HG03045 (cell line): ENCODE data around the gene ASB1.

Source experiments
- ATAC-seq: cut with Tn5 transposase; IDR thresholded peaks from one replicate; pipeline ENCODE4 v1.9.1; 2021; ENCODE audit warnings: mild to moderate bottlenecking, moderate library complexity; ENCODE audit not compliant: unreplicated experiment

Gene ASB1

DNA sequence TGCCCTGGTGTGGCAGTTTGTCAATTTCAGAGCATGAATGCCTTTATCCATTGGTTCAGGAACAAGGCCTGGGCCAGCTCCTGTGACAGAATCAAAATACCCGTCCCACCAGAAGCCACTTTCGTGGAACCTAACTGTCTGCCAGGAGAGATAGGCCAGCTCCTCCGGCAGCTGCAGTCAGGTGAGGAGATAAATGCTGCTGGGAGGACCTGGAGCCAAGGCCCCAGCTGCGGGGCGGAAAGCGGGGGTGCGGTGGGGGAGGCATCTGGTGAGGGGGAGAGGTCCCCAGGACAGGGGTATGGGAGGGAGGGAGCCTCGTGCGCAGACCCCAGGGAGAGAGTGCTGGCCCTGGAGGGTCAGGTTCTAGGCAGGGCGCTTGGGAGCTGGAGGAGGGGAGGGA lies 4.4 kb upstream of the ASB1 start:
- no peak for ATAC-seq

DNA sequence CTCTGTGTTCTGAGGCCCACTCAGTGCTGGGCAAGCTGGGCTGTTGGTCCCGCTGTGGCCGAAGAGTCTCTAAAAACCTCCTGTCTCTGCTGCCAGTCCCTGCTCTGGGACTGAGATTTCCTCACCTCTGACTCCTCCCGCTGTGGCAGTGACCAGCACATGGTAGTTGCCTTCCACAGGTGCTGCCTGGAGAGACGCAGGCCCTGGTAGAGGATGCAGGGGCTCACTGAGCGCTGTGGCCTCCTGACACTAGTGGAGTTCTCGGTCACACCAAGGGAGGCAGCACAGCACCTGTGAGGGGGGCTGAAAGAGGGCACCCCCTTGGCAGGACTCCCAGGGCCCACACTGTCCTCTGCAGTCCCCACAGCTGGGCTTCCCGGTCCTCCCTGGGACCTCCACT lies 3.8 kb upstream of the ASB1 start:
- no peak for ATAC-seq

DNA sequence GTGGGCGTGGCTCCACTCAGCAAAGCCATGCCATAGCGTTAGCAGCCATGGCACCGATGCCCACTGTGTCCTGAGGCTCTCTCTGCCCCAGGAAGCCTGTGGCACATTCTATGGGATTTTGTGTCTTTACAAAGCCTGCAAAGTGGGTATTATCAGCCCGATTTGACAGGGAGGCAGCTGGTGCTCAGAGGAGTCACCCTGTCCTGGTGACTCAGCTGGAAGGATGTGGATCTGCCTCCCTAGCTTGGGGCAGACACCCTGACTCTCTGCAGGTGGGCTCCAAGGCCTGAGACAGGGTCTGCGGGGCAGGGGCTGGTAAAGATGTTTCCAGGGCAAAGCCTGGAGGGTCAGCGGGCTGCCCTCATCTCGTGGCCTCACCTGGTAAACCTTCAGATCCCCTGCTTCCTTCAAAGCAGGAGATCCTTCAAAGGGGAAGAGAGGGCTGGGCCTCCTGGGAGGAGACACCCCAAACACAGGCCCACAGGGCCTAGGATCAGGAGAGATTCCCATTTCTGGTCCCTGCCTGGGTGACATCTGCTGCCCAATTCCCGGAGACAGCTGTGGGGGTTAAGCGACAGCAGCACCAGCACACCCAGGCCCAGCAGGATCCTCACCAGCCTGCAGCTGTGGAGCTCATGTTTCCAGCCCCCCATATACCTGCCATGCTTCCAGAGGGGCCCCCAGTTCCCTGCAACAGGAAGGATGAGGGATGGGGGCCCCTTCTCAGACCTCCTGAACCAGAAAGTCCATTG lies 3.0 kb upstream of the ASB1 start:
- ATAC-seq: no peak

DNA sequence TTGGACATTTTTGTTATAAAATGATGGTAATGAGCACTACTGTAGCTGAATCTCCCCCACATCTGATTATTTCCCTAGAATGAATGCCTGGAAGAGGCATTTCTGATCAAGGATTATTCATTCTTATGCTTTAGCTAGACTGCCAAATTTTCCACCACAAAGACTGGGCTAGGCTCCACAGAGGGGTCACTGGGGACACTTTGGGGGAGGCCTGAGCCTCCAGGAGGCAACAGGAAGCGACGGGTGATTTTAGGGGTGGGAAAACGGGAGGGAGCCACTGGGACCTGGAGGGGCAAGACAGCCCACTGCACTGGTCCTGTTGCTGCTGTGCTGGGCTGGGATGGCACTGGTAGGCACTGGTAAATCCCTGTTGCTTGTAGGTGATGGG lies 2.4 kb upstream of the ASB1 start:
- no peak for ATAC-seq

DNA sequence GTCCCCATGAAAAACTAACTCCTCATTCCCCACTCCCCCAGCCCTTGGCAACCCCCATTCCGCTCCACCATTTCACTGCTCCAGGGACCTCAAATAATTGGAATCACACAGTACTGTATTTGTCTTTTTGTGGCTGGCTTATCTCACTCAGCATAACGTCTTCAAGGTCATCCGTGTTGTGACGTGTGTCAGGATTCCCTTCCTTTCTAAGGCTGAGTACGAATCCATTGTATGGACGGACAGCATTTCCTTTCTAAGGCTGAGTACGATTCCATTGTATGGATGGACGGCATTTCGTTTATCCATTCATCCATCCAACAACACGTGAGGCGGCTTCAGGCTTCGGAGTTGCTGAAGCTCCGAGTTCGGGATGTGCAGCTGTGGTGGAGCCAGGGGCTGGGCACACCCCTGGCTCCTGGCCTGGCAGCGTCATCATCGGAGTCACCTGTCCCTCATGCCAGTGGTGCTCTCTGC lies 1.2 kb upstream of the ASB1 start:
- no peak for ATAC-seq

DNA sequence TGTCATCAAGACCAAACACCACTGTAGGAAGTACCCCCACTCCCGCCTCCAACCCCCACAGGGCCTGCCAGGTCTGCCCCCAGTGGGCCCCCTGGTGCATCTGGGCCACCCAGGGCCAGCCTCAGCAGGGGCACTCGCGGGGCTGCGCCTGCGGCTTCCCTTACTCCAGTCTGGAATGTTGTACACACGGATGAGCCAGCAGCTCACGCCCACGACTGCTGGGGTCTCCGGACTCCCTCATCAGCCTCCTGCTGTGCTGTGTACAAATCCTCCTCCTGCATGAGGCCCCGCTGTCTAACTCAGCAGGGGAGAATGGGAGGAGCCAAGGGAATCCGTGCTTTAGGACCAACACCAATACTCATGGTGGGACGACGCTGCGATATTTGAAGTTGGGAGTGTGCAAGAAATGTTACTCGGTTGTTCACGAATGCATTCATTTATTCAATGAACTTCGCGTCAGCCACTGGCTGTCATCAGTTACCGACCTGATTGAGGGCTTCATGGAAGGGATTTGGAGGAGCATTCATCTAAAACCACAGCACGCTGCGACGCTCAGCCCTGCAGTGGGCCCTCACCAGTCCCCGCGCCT lies 654 bp upstream of the ASB1 start:
- ATAC-seq: peak; percentile 13

DNA sequence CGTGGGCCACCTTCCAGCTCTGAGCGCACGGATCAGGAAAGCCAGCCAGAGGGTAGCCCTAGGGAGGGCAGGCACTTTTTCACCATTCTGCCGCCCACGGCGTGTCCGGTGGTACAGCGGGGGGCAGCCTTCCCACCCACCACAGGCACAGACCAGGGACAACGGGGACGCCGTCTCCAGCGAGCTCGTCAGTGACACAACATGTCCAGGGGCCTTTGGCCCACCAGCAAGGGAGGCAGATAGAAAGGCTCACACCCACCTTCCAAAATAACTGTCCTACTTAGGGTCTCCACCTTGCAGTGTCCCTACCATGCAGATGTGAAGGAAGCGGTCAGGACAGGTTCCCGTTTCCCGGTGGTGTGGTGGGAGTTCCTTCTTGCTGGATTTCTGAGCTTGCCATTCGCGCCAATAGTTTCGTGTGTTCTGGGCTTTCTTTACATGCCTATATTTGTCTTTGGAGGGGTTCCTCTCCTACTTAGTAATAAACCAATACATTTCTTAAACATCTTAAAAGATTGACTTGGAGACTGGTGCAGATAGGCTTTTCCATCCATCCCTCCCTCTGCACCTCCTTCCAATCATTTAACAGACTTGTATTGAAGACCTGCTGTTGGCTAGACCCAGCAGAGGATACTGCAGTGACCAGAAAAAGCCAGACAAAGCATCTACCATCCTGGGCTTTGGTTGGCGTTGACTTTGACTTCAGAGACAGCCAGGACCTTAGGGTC lies 872 bp downstream of the ASB1 start:
- ATAC-seq: no peak

DNA sequence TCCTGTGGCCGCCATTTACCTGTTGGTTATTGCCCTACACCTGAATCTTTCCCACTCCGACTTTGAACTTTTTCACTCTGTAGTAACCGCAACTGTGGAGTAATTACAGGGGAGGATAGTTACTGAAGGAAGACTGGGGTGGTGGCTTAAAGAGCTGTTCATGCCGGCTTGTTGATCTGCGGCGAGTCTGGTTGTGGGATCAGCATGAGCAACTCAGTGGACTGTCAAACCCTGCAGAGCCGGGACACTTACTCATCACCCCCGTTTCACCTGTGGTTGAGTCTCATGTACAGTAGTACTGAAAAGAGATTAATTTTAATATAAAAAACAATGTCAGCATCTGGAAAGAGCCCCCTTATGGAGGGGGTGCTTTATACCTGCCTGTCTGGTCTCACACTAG lies 2.1 kb downstream of the ASB1 start:
- ATAC-seq: no peak

DNA sequence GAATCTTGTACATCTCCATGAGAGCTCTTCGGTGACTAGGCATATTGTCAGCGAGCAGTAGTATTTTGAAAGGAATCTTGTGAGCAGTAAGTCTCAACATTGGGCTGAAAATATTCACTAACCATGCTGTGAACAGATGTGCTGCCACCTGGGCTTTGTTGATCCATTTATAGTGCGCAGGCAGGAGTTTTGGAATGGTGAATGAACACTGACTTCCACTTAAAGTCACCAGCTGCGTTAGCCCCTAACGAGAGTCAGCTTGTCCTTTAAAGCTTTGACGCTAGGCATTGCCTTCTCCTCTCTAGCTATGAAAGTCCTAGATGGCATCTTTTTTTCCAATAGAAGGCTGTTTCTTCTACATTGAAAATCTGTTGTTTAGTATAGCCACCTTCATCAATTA lies 4.1 kb downstream of the ASB1 start:
- ATAC-seq: no peak

DNA sequence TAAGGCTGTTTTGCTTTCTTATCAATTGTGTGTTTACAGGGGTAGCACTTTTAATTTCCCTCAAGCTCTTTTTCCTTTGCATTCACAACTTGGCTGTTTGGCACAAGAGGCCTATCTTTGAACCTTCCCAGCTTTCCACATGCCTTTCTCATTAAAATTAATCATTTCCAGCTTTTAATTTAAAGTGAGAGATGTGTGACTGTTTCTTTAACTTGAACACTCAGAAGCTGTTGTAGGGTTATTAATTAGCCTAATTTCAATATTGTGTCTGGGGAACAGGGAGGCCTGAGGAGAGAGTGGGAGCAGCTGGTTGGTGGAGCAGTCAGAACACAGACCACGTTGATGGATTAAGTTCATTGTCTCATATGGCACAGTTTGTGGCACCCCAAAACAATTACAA lies 4.7 kb downstream of the ASB1 start:
- no peak for ATAC-seq

DNA sequence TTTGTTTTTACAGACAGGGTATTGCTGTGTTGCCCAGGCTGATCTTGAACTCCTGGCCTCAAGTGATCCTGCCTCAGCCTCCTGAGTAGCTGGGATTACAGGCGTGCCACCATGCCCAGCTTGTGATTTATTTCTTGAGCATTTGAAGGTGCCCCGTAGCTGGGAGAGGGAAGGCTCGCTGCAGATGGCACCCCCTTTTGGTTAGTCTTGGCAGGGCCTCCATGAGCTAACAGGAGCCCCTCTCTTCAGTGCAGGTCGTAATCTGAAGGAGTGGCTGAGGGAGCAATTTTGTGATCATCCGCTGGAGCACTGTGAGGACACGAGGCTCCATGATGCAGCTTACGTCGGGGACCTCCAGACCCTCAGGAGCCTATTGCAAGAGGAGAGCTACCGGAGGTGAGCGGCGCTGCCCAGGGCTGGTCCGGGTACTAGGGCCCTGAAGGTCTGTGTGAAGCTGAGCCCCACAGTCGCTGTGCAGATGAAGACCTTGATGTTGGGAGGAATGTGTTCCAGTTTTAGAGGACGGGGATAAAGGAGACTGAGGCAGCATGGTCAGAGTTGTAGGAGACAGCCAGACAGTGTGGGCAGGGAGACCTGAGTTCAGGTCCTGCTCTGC lies 6.7 kb downstream of the ASB1 start:
- no peak for ATAC-seq

DNA sequence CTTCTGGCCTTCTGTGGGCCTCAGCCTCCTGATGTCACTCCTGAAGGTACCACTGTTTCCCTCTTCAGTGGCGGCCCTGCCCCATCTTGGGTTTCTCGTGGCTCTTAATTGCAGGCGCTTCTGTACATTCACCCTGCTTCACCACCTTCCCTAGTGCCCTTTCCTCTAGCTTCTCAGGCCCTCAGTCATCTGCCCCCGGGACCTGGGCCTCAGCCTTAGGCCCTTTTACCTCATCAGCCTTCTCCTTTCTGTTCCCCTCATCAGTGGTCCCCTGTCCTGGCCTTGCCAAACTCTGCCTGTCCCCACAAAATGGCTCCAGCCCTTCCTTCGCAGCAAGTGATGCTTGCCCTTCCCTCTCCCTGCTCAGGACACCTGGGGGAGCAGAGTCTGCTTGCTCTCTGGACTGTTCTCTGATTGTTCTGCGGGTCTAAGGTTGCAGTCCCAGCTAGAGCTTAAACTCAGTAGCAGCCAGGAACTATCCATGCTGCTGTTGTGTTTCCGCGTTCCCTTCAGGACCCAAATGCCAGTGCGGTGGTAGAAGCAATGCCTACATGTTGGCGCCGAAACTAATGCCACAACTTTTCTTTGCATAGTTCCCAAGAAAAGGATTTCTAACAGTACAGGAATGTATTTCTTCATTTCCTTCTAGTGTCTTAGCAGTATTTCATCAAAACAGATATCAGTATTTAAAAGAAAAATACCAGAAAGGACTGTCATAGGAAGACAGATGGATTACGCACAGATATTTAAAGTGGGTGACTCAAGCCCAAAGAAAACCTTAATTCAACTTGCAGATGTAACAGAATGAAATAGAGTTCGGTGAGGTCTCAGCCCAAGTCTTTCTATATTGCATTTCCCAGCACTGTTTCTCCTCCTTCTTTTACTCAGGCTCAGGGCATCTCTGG lies 7.5 kb downstream of the ASB1 start:
- ATAC-seq: no peak

DNA sequence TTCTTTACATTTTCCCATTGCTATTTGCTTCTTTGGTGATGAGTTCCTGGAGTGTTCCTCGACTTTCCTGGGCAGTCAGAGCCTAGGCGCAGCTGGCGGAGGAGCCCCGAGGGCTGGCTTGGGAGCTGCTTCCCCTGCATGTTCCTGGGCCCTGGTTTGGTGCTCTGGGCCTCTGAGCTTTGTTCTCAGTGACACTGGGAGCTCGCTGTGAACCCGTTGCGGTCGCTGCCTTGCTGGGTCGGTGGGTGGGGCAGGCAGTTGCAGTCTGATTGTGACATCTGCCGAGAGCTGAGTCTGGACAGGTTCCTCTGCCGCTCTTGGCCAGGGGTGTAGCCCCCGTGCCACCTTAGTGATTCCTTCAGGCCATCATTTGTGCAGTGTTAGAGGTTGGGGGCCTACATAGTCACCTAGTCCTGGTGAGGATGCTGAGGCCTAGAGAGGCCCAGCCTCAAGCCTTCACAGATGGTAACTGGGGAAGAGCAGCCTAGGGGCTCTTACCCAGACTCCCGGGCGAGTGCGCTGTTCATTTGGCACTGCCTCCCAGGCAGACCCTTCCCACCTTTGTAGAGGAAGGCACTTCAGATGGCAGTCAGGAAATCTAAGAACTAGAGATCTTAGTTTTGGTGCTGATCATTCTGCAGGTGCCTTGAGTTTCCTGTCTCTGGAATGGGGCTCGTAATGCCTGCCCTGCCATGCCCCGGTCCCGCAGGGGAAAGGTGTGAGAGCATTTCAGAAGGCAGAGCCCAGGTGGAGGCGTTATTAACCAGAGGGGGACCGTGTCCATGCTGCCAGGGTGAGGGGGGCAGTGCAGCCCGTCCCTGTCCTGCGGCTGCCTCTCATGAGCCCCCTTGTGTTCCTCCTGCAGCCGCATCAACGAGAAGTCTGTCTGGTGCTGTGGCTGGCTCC lies 8.4 kb downstream of the ASB1 start:
- no peak for ATAC-seq

DNA sequence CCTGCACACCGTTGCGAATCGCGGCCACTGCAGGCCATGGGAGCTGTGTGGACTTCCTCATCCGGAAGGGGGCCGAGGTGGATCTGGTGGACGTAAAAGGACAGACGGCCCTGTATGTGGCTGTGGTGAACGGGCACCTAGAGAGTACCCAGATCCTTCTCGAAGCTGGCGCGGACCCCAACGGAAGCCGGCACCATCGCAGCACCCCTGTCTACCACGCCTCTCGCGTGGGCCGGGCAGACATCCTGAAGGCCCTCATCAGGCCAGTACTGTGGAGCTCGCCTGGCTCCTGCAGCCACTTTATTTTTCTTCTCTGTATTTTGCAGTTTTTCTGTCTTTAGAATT lies 9.0 kb downstream of the ASB1 start:
- ATAC-seq: no peak

DNA sequence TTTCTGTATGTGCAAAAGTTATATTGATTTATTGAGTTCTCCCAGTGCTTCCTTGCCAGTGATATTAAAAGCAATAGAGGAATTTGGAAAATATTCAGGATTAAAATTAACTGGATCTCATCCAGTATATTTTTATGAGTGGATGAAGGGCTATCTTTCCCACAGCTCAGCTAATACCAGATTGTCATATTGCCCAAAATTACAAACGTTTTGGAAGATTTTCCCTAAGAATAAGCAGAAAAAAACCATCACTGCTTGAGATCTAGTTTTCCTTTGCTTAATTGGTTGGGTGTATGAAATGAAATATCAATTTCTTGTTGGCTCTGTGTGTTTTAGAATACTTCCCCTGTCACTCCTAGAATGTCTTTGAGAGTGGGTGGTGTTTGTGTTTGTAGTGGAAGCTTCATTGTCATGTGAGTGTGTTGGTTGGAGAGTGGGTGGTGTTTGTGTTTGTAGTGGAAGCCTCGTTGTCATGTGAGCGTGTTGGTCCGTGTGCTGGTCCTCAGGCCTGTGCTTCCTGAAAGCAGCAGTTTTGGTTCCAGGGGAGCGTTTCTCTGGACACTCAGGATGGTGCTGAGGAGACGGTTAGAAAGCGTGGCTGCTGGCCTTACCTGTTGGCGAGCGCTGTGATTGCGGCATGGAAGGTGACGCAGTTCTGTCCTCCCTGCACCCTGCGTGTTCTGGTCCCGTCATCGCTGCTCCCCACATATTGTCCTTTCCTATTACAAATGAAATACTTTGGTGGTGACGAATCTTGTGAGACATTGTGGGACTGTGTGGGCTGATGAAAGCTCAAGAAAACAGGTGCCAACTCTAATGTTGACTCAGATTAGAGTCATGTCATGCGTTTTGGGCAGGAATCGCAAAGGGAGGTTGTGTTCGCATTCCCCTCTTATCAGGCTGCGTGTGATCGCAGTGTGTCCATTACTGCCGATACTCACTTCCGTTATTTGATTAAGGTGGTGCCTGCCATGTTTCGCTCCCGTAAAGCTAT lies 12.4 kb downstream of the ASB1 start:
- ATAC-seq: no peak

DNA sequence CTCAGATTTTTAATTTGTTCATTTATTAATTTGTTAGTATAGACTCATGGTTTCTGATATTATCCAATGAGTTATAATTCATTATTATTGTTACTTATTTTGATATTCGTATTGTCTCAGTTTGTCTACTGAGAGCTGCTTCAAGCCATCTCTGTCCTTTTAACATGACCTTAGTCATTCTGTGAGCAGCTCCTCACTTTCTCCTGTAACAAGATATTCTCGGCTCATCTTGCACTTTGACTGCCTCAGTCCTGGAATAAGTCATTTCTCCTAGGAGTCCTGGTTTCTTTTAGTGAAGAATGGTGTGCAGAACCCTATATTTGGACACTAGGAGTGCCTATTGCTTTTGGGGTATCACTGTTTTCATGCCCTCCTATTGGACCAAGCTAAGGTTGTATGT lies 13.2 kb downstream of the ASB1 start:
- no peak for ATAC-seq

DNA sequence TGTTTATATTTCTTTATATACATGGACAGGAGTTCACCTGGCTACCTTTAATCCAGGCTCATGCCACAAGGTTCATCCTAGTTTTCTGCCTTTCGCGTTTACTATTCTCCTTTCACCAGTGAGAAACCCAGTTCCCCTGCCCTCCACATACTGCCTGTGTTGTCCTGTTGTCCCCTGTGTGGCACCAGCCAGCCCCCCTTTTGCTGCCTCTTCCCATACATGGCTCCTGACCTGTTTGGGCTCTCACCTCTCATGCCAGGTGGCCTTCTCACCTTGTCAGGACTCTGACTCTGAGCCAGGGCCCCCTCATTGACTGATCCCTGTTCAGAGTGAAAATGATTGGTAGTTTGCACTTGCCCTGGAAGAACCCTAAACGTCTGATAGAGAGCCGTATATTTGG lies 13.6 kb downstream of the ASB1 start:
- no peak for ATAC-seq

DNA sequence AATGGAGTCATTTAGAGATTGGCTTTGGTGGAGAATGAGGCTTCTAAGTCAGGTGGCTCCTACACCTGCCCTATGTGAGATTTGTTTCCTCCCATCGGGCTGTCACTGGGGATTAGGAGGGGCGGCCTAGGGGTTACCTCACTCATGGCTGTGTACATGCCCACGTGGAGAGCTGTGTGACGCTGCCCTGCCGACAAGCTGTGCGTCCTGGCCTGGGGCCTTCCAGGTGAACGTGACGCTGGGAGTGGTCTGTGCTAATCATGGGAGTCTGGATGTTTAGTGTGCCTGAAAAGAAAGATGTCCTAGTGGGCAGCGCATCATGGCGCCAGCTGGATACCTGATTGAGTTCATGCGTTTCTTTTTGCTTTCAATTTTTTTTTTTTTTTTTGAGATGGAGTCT lies 14.0 kb downstream of the ASB1 start:
- ATAC-seq: no peak
